ENCODE results near the gene FBLIM1.

FBLIM1 gene

DNA sequence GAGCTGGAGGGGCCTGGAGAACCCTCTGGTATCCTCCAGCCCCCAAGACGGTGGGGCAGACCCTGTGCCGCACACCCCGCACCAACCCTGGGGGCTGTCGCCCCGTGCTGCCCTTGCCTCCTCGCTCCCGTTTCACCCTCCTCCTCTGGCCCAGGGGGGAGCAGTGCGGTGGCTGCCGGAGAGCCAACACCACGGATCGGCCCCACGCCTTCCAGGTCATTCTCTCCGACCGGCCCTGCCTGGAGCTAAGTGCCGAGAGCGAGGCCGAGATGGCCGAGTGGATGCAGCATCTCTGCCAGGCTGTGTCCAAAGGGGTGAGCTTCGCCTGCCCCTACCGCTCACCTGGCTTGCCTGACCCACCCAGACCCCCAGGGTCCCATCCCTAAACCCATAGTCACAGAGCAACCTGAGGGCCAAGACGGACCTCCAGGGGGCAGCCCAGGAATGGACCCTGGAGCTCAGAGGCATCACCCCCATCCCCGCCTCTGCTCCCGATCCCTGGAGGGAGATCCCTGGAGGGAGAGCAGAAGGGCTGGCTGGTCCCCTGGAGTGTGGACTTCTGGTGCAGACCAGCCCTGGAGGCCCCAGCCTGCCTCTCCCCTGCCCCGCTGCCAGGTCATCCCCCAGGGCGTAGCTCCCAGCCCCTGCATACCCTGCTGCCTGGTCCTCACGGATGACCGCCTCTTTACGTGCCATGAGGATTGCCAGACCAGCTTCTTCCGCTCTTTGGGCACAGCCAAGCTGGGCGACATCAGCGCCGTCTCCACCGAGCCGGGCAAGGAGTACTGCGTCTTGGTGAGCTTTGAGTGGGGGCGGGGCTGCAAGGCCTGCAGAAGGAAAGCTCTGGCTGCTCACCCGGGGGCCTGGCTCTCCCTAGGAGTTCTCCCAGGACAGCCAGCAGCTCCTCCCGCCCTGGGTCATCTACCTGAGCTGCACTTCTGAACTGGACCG lies 26.6 kb upstream of the FBLIM1 start:
- DNase-seq: no peak

DNA sequence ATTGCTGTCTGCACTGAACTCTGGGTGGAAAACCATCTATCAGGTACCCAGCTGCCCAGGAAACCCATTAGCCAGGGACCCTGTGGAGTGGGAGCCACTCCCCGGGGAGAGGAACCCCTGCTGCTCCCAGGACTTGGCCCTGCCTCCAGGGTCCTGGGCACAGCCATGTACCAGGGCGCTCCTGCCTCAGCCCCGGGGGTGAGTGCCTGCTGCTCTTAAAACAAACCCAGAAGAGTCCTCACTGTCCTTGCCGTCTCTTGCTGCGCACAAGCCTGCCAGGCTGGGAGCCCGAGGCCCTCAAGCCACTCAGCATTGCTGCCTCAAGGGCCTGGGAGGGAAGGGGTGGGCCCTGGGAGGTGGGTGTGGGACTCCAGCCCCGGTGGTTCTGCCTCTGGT lies 25.9 kb upstream of the FBLIM1 start:
- no peak for DNase-seq

DNA sequence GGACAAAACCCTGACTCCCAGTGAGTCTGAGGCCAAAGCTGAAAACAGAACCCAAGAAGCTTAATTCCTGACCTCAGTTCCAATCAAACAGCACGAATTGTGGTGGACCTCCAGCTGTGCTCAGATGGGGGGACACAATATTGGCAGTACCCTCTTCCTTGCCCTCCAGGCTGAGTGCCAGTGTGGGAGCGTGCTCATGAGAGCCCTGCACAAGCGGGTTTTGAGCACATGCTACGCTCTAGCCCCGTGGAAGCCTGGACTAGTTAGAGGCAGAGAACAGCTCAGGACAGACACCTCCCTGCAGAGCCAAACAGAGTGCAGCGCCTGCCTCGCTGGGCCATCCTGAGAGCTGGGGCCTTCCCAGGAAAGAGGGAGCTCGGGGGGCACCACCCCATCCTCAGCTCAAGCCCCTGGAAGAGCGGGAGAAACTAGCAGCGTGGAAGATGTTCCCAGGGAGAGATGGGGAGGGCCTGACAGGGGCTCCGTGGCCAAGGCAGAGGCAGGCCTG lies 25.3 kb upstream of the FBLIM1 start:
- DNase-seq: no peak

DNA sequence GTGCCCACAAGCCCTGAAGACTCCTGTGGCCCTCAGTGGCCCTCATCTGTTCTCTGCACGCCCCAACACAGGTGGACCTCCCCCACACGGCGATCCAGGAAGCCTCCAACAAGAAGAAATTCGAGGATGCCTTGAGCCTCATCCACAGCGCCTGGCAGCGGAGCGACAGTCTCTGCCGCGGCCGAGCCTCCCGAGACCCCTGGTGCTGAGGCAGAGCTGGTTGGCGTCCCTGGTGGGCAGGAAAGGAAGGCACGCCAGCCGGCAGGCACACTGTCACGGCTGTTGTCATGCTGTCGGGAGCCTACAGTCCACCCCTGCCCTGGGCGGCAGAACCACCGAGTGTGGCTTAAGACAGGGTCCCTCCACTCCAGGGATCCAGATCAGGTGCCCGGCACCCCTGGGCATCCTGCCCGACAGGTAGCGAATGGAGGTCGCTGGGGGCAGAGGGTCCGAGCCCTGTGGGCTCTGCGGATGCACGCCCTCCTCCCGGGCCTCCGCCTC lies 24.8 kb upstream of the FBLIM1 start:
- no peak for DNase-seq

DNA sequence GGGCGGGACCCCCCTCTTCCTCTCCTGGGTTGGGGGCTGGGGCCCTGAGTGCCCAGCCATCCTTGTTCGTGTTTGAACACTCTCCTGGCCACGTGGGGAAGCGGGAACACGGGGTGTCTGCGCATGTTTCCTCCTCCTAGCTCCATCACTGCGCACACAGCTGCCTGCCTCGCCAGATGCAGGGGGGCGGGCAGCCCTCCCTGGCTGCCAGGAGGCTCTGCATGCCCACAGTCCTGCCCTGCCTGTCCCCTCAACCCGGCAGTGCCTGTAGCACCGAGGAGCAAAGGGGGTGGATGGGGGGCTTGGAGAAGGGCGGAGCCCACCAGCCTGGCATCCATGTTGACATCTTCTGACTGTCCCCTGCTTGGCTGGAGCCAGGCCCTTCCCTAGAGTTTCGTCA lies 24.3 kb upstream of the FBLIM1 start:
- no peak for DNase-seq

DNA sequence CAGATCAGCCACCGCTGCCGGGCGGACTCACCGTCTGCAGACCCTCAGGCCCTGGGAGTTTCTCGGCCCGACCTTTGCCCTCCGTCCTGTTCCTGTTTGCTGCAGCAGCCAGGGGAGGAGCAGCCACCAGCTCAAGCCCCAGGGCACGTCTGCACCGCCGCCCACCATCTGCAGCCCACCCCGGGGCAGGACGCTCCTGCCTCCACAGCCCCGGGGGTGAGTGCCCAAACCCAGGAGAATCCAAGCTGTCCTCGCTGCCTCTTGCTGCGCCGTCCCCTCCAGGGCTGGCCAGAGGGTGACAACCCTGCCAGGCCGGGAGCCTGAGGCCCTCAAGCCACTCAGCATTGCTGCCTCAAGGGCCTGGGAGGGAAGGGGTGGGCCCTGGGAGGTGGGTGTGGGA lies 23.7 kb upstream of the FBLIM1 start:
- DNase-seq: no peak

DNA sequence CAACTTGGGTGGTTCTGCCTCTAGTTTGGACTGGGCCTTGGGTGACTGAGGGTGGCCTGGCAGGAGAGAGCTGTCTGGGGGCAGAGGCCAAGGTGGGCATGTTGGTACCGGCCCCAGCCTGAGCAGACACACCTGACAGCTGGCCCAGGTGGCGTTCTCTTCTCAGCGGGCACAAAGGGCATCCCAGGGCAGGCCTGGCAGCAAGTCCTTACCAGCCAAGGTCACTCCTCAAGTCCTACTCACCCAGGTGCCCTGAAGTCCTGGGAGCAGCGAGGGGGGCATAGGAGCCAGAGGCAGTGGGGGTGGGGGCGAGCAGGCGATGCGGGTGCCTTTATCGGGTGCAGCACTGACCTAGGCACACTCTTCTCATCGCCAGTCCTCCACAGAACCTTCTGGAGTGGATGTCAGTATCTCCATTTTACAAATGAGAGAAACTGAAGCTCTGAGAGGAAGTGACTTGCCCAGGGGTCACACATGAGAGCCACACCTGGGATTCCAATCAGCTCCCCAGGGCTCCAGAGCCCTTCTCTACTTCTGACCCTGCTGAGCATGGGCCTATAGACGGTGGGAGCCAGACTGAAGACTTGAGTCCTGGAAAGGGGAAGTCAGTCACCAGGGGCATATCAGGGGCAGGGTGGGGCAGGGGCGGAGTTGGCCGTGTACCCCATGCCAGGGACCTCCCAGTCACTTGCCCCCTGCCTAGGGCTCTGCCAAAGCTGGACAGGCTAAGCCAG lies 23.1 kb upstream of the FBLIM1 start:
- DNase-seq: no peak

DNA sequence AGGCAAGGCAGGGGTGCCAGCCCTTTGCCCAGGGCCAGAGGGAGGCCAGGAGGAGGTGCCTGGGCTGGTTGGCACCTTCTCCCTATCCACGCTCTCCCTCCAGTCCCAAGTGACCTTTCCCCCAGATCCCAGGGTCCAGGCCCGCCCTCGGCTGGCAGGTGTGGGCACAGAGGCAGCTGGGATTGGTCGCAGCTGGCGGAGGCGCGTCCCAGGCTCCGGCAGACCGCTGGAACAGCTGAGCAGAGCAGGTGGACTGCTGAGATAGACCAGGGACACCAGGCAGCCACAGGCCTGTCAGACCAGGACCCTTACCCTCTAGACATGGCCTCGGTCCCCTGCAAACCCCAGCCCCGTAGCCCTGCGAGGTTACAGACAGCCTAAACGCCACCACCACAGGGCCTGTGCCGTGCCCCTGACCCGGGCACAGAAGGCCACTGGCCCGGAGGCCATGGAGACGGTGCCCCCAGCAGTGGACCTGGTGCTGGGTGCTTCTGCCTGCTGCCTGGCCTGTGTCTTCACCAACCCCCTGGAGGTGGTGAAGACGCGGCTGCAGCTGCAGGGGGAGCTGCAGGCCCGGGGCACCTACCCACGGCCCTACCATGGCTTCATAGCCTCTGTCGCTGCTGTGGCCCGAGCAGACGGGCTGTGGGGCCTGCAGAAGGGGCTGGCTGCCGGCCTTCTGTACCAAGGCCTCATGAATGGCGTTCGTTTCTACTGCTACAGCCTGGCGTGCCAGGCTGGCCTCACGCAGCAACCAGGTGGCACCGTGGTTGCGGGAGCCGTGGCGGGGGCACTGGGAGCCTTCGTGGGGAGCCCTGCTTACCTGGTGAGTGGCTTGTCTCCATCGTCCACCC lies 22.3 kb upstream of the FBLIM1 start, which contains the start of gene SLC25A34:
Gene SLC25A34, plus strand, starts transcription at position 221 of the 854 bp plus-strand sequence. Its CDS starts 228 bp downstream, at position 449.
- DNase-seq: no peak

DNA sequence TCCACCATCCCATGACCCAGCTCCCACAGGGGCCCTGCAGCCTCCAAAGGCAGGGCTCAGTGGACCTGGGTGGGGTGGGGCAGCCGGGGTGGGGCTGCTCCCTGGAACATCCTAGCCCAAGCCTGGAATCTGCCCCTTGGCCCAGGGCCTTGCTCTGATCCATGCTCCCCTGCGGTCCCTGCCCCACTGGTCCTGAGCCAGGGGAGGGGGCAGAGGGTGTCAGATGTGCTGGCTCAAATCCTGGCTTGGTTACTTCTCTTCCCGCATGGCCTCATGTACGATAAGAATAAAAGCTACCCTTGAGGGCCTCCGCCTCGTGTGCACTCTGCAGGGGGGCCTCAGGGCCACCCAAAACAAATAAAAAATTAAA lies 21.7 kb upstream of the FBLIM1 start:
- DNase-seq: no peak

DNA sequence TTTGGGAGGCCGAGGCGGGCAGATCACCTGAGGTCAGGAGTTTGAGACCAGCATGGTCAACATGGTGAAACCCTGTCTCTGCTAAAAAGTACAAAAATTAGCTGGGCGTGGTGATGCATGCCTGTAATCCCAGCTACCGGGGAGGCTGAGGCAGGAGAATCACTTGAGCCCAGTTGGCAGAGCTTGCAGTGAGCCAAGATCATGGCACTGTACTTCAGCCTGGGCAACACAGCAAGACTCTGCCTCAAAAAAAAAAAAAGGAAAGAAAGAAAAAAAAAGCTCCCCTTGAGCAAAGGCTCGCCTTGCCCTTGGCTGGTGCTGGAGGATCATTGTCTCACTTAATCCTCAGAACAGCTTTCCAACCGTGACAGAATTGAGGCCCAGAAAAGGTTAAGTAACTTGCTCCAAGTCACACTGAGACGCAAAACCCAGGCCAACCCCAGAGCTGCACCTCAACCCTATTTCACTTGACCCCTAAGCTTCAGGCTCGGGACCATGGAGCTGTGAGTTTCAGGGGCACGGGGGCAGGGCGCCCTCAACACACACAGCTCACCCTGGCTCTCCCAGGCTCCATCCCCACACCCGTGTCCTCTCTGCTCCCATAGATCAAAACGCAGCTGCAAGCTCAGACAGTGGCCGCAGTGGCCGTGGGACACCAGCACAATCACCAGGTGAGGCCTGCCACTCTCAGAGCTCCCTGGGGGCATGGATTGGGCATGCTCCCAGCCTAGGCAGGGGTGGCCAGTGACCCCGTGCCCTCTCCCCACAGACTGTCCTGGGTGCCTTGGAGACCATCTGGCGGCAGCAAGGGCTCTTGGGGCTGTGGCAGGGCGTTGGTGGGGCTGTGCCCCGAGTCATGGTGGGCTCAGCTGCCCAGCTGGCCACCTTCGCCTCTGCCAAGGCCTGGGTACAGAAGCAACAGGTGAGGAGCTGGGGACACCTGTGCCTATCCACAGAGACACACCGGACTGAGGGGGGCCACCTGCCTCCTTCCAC lies 21.0 kb upstream of the FBLIM1 start:
- no peak for DNase-seq

DNA sequence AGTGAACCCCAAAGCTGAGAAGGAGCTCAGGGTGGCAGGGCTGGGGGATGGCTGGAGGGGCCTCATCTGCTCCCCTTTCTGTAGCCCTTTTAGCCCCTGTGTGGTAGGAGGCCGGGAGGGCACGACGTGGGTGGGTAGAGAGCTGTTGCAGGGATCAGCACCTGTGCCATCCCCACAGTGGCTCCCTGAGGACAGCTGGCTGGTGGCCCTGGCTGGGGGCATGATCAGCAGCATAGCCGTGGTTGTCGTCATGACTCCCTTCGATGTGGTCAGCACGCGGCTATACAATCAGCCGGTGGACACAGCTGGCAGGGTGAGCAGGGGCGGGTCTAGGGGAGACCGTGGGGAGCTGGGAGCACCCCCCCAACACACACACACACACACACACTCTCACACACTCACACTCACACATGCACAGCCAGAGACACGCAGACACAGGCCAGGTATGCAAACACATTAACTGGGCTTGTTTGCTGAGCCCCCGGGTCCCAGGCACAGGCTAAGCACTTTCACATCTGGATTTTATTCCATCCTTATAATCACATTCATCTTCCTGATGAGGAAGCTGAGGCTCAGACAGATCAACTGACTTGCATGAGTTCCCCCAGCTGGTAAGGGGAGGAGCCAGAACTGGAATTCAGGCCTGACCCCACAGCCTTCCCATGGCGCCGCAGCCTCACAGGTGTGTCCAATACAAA lies 20.0 kb upstream of the FBLIM1 start:
- DNase-seq: no peak

DNA sequence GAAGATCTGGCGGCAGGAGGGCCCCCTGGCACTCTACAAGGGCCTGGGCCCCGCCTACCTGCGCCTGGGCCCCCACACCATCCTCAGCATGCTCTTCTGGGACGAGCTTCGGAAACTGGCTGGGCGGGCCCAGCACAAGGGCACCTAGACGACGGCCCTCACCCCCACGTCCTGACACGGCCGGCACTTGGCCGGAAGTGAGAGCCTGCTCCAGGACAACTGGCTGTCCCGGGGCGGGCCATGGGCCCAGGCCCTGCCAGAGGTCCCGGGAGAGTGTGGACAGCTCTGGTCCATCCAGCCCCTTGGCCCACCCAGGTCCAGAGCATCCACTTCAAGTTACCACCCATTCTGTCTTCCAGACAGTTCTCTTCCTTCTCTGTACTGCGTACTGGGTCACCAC lies 19.3 kb upstream of the FBLIM1 start:
- no peak for DNase-seq

DNA sequence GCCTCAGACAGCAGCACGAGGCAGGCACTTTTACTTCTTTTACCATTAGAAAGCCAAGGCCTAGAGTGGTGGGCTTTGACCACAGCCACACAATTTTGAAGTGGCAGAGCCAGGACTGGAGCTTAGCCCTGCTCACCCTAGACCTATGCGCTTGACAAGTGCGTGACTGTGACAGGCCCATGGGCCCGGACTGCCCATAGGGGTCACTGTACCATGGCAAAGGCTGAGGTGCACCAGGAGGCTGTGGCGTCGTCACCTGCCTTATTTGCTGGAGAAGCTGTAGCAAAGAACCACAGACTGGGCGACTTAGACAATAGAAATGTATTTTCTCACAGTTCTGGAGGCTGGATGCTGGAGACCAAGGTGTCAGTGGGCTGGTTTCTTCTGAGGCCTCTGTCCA lies 18.9 kb upstream of the FBLIM1 start:
- no peak for DNase-seq

DNA sequence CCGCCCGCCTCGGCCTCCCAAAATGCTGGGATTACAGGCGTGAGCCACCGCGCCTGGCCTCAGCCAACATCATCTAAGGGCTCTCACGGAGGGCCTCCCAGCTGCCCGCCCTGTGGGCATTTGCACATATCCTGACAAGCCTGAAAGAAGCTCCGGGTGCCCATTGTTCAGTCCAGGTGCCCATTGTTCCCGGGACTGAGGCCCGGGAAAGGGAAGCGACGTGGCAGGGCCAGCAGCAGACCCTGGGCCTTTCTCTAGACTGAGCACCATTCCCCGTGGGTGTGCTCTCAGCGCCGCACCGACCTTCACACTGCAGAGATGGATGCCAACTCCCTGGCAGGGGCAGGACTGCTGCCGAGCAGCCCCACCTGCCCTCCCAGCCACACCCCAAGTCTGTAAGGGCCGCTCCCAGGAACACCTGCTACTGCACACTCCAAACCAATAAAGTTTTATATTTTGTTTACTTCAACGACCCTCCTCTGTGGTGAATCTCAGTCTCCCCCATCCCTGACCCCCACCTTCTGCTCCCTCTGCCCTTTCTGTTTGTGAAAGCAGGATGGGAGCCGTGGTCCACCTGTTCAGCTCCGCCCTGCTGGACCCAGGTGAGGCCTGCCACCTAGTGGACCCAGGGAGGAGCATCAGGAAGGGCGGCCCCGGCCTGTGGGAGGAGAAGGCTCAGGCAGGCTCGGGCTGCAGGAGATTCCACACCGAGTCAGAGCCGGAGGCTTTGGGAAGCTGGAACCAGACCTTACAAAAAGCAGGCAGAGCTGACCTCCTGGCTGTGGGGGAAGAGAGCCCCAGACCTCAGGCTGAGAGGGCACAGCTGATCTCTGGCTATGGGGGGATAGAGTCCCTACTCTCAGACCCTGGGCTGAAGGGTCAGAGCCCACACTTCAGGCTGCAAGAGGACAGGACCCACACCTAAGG lies 17.4 kb upstream of the FBLIM1 start:
- peak; percentile 64 for DNase-seq

DNA sequence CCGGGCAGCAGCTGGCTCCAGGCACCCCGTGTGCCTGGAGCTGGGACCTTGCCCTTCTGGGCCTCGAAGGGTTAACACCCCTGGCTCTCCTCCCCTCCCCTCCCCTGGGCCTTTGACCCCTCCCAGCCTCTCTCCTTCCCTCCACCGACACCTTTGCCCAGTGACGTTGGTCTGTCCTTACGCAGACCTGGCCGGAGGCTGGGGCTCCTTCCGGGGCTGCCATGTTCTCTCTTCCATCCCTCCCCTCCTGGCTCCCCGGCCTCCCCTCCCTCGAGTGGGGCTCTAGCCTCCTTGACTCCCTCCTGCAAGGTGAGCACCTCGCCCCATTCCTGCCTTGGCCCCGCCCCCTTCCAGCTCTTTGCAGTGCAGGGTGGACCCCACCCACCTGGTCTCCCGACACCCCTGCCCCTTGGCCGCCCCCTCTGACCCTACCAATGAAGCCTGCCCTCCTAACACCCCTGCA lies 16.2 kb upstream of the FBLIM1 start, which contains the start of gene TMEM82:
Gene TMEM82, plus strand, starts transcription at position 161 of the 463 bp plus-strand sequence. Its CDS starts 61 bp downstream, at position 222.
- DNase-seq: no peak

DNA sequence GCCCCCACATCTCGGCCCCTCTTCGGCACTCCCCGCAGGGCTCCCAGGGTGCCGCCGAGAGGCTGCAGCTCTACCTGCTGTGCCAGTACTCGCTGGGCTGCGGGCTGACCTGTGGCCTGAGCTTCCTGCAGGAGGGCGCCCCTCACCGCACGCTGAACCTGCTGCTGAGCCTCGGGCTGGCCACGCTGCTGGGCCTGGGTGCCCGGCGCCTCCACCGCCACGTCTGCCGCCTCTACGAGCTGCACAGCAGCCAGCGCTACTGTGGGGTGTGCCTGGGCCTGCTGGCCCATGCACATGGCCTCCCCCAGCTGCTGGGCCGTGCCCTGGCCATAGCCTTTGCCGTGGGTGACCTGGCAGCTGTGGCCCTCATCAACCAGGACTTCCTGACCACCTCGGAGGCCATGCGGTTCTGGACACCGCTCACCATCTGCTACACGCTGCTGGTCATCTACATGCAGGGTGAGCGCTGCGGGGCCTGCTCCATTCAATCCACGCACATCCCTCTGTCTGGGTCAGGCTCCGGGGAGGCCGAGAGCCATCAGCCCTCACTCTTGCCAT lies 14.4 kb upstream of the FBLIM1 start:
- no peak for DNase-seq

DNA sequence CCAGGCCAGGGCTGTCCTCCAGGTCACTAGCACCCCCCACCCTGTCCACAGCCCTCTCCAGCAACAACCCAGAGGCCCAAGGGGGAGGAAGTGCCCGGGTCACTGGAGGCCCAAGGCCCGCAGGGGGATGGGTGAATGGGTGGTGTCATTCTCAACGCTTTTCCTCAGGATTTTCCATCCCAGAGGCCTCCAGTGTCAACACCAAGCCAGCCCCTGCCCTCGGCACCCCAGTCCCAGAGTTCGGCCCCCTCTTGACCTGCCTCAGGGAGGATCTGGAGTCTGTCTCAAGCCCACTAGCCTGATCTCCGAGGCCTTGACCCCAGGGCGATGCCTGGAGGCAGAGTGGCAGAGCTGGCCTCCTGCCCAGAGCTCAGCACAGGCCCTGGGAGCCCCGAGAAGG lies 11.2 kb upstream of the FBLIM1 start:
- DNase-seq: no peak

DNA sequence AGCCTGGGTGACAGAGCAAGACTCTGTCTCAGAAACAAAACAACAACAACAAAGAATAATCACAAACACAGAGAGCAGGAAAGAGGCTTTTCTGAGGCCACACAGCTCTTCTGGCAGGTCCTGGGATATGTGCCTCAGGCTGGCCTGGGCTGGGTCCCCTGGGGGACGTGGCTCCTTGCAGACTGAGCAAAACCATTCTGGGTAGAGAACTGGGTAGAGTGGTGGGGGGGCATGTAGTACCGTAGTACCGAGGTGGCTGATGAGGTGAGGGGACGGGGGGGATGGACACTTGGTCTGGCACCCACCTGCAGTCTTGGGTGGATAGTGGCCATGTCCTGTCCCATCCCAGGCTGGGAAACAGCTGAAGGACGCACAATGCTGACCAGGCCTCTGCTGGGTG lies 10.3 kb upstream of the FBLIM1 start:
- no peak for DNase-seq

Measured in activated naive CD4-positive, alpha-beta T cell treated with Interleukin-2 at 50 U/mL for 16 hours (primary cell).